HG02610 (cell line): ENCODE data around the gene CKB.
"Not testable (repeated sequence)": the region's sequence is repeated elsewhere in the genome, so short reads cannot be mapped to it uniquely, and the experiment has no call there.

Experiments
- ATAC-seq: cut with Tn5 transposase; IDR thresholded peaks from one replicate; pipeline ENCODE4 v1.9.1; 2021; ENCODE audit warnings: mild to moderate bottlenecking, moderate library complexity; ENCODE audit not compliant: unreplicated experiment

CKB gene

DNA sequence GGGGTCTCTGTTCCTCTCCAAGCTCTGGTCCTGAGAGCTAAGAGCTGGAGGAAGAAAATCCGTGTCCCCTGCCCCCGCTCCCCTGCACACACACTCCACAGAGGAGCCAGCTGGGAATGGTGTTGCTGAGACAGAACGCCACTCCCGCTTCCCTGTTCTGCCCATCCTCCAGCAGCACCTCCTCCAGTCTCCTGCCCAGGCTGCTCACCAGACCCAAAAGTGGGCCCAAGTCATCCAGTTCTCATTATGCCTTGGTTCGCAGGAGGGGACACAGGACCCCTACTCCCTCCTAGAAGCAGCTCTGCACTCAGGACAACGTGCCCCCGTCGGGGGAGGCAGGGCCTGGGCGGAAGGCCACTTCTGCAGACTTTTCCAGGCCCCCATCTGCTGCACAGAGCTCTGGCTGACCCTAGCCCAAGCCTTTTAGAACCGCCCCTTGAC is 5.5 kb upstream of the CKB start:
- no peak for ATAC-seq

DNA sequence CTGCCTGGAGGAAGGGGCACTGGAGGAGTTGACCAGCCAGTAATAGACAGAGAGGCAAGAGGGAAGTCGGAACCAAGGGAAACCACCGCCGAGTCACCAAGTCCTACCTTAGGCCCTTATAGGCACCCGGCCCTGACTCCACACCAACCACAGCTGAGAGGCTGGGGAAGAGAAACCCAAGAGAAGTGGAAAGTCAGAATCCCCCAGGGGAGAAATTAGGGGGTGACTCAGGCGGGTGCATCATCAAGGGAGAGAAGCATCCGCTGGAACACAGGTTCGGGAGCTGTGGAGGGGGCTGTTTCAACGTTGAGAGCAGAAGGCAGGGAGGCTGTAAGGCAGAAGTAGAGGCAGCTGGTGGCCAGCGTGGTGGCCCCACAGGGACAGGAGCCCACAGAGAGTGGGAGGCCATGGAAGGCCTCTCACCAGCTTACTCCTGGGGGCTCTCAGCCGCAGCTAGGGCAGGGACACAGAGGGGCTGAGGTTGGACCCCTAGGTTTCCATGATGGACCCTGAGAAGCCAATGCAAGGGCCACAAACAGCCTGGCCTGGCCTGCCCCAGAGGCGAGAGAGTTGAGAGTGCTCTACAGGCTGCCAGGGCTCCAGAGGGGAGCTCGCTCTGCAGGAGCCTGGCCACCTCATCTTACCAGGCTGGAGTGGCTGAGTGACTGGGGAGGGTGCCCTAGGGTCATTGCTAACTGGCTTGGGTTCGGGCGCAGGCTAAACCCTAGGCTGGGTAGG is 4.9 kb upstream of the CKB start:
- peak; percentile 85 for ATAC-seq

DNA sequence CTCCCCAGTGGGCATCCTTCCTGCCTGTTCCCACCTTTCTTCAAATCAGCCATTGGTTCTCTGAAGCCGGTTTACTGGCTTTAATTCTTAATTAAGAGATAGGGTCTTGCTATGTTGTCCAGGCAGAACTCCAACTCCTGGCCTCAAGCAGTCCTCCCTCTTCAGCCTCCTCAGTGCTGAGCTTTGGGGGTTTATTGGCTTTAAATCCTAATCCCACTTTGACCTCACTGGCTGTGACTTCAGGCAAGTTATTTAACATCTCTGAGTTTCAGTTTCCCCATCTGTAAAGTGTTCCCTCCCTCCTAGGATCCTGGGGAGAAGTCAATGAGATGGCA is 4.3 kb upstream of the CKB start:
- ATAC-seq: no peak

DNA sequence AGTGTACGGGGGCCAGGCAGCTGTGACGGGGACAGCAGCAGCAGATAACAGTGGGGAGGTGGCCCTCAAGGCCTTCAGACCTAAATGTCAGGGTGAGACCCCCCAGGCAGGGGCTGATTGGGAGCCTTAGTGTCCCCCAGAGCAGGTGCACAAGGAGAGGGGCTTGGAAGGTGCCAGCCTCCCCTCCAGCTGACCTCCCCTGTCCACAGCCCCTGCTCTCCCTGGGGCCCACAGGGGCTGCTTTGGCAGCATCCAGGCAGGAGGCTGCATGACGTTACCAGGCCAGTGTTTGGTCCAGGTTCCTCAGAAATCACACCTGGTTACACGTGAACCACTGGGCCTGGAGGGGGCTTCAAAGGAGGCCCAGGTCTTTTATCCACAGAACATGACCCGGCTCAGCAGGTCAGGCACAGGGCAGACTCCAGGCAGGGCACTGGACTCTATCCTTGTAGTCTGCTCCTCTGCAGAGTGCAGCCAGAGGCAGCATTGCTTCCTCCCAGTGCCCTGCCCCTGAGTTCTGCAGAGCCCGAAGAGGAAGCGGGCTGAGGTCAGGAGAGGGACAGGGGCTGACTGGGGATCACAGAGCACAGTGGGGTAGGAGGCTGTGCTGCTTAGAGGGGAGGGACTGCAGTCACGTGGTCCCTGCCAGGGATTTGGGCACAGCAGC is 3.8 kb upstream of the CKB start:
- no peak for ATAC-seq

DNA sequence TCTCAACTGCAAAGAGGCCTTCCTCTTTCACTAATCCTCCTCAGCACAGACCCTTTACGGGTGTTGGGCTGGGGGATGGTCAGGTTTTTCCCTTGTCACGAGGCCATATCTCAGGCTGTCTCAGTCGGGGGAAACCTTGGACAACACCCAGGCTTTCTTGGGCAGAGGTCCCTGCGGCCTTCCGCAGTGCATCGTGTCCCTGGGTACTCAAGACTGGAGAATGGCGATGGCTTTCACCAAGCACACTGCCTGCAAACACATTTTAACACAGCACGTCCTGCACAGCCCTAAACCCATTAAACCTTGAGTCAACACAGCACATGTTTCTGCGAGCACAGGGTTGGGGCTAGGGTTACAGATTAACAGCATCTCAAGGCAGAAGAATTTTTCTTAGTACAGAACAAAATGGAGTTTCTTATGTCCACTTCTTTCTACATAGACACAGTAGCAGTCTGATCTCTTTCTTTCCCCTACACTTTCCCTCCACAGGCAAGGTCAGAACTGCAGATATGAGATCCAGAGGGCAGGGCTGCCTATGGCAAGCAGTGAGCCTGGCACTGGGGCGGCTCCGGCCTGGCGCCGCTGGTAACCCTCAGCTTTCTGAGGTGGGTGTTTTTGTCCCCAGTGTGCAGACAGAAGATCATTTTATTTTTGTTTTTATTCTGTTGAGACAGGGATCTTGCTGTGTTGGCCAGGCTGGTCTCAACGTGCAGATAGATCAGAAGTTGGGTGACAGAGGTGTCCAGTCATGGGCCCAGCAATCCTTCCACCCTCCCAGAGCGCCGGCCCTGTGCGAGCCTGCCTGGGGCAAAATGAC is 3.0 kb upstream of the CKB start:
- ATAC-seq: not testable (repeated sequence)

DNA sequence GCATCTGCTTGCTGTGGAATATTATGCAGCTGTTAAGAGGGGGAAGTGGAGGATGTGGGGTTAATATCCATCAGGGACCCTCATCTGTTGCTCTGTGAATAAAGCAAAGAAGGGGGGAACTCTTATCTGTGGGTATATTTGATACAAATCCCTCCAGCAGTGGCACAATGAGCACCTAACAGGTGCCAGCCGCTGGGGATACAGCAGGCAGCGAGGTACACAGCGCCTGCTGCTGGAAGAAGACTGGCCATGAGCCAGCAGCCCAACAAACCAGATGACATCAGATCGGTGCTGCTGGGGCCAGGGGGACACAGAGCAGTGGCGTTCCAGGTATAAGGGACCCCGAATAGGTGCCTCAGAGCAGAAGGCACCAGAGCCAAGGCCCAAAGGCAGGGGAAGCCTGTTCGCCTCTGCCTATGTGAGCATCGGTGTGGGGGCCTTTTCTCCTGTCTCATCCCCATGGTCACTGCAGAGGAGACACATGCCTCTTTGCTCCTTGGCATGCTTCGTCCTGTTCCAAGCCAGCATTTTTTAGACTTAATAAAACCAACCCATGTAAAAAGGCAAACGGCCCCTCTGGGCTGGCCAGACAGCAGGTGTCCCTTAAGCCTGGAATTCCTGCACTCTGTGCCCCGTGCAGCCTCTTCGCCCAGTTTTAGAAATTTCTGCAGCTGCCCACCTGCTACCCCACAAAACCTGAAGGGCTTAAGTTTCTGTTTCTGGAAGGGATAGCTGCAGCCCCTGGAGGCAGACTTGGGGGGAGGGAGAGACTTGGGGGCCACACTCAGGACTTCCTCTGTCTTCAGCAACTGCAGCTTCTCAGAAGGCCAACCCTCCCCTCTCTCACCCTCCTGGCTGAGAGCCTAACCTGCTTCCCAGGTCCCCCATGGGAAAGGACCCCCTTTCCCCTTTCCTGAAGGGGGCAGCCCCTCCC is 1.6 kb upstream of the CKB start:
- no peak for ATAC-seq

DNA sequence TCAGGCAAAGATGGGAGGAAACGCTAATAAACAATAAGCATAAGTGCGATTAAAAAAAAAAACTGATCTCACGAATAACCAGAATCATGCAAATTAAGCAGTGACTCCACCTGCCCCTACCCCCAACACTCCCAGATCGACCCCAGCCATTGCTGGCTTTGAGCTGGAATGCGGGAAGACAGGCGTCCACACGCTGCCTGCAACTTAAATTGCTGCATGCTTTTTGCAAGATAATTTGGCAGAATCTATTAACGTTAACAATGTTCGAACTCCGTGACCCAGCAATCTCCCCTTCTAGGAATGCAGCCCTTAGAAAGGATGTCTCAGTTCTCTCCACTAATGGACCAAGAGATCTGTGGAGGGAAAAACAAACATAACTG is 935 bp upstream of the CKB start:
- ATAC-seq: no peak

DNA sequence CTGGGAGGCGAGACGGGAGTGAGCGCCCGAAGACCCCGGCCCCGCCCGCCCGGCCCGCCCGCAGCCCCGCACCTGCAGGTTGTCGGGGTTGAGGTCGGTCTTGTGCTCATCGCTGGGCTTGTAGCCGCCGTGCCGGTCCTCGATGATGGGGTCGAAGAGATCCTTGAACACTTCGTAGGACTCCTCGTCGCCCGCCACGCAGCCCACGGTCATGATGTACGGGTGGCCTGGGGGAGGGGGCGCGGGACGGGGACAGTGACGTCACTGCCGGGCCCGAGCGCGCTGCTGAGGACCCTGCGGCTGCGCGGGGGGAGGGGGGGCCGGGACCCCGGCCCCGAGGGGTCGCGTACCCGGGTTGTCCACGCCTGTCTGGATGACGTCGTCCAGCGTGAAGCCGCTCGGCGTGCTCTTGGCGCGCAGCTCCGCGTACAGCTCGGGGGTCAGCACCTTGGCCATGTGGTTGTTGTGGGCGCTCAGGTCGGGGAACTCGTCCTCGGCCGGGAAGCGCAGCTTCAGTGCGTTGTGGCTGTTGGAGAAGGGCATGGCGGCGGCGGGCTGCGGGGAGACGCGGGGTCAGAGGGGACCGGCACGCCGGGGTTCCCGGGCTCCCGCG is 573 bp downstream of the CKB start:
- ATAC-seq: no peak

DNA sequence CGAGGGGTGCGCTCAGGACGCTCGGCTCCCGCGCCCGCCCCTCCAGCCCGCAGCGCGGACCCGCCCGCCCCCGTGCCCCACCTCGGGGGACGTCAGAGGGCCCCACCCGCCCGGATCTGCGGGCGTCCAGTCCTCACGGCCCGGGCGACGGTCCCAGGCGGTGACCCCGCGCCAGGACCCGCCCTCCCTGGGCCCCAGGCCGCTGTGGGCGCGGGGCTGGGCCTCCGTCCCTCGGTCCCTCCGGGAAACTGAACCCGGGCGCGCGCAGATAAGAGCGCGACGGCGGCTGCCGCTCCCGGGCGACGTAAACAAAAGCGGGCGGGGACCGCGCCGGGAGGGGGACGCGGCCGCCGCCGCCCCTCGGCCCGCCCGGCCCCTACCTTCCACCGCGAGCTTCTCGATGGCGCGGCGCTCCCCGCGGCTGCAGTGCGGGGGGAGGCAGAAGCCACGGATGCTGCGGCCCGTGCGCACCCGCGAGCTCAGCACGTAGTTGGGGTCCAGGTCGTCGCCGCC is 1.1 kb downstream of the CKB start:
- no peak for ATAC-seq

DNA sequence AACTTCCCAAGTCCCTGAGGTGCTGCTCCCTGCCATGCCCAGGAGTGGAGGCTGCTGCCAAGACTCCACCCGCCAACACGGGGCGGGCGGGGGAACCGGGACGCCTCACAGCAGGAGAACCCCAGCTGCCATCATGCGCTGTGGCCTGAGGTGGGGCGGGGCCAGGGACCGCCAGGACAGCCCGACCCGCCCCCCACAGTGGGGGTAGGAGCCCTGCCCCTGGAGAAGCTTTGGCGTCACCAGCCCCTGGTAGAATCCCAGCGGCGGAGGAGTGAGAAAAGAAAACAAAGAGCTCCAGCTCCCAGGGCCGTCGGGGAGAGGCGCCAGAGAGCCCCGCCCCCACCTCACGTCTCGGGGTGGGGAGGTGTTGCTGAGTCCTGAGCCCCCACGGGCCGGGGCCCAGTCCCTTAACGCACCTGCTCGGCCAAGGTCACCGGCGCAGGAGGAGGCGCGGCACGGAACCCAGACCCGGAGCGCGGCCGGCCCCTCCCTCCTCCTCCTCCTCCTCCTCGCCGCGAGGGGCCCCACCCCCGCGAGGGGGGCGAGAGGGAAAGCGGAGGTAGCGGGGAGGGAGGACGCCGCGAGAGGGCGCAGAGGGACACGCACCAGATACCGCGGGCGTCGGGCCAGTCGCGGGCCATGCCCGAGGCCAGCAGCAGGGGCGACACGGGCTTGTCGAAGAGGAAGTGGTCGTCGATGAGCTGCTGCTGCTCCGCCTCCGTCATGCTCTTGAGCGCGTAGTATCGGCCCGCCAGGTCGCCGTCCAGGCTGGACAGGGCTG is 1.8 kb downstream of the CKB start:
- ATAC-seq: no peak

DNA sequence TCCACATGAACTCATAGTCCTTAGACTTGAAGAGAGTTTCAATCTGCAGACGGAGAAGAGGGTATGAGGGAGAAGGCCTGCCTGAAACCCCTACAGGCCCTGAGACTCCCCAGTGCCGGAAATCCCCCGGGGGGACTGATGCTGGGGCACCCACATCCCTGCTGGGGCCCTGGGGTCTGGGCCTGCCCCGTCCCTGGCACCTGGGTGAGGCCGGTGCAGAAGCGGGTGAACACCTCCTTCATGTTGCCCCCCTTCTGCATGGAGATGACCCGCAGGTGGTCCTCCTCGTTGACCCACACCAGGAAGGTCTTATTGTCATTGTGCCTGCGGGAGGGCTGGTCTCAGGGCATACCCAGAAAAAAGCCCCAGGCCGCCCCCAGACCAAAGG is 2.4 kb downstream of the CKB start:
- ATAC-seq: no peak

DNA sequence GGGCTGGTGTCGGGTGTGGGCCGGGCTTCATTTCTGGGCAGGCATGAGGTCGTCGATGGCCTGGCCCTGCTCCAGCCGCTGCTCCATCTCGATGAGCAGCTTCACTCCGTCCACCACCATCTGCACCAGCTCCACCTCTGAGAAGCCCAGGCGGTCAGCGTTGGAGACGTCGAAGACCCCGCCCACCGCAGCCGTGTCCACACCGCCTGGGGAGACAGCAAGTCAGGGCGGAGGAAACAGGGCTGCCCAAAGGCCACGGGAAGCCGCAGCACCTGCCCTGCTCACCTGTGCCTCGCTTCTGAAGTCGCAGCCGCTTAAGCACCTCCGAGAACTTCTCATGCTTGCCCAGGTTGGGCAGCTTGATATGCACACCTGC is 2.8 kb downstream of the CKB start:
- no peak for ATAC-seq

DNA sequence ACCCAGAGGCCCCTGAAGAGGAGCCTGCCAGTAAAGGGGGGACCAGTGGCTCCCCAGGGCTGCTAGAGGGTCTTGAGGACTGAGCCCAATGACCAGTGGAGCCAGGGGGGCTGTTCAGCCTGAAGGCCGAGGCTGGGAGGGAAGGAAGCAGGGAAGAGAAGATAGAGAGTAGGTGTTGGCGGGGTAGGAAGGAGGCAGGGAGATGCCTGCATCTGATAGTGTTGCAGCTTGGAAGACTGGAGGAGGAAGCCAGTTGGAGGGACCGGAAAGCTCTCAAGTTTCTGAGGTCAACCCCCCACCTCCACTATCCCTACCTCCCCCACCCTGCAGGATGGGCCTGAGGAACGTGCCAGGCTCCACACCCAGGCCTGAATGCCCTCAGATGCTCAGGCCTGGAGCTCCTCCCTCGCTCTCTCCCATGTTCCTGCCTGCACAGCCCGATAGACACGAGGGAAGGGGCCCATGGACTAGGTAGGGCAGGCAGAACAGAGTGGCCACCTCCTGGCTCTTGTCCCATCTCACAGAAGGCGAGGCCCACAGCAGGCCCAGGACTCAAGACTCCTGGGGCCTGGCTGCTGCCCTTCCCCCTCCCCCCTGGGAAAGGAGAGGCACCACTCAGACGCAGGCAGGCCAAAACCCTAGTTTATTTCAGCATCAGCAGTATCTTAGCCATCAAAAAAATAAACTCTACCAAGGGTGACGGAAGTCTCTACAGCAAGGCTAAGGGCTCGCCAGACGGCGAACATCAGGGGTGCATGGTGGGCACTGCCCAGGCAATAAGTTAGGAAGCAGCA is 3.4 kb downstream of the CKB start:
- ATAC-seq: no peak

DNA sequence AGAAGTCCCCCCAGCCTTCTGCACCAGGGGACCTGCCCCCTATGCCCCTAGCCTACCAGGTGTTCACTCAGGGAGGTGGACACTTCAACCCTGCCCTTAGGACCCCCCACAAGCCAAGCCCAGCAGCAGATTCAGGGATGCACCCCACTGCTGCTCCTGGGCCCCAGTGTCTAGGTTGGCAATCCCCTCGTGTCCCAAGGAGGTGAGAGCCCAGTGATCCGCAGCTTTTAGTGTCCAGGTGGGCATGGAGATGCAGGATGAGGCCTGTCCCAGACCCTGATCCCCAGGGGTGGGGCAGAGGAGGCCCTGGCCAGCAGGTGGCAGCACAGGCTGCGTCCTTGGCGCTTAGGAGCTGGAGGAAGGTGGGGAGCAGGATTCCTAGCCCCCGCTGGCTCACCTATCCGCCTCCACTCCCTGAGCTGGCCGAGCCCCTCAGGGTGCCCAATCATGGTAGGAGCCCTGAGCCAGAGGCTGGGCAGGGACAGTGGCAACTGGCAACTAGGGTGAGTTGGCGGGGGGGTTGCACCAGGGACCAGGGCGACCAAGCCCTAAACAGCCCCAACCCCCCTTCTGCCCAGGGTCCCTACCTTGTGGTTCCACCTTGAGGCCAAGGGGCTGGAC is 4.1 kb downstream of the CKB start:
- no peak for ATAC-seq

DNA sequence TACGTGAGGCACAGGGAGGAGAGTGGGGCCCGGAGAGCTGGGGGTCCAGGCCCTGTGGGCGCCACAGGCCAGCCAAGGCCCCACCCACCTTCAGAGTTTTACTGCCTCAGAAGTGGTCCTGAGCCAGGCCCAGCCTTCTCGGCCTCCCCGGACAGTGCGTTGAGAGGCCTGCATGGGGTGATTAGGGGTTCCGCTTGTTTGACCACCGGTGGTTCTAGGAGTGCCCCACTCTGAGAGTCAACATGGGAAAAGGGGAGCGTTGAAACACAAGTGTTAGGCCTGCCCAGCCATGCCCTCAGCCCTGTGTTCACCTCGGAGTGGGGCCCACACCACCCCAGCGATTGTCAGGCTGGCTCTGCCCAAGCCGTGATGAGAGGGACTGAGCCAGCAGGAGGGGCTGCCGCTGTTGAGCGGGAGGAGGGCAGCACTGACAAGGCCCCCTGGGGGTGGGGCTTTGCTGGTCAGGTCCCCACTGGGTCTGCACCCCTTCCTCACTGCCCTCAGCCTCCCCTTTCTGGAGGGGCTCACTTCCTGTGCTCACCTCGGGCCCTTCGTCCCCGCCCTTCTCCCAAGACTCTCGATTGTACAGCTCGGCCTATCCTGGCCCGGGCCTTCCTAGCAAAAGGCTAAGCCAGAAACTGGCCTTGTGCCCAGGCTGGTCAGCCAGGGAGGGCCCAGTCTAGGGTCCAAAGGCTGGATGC is 4.8 kb downstream of the CKB start:
- ATAC-seq: no peak

DNA sequence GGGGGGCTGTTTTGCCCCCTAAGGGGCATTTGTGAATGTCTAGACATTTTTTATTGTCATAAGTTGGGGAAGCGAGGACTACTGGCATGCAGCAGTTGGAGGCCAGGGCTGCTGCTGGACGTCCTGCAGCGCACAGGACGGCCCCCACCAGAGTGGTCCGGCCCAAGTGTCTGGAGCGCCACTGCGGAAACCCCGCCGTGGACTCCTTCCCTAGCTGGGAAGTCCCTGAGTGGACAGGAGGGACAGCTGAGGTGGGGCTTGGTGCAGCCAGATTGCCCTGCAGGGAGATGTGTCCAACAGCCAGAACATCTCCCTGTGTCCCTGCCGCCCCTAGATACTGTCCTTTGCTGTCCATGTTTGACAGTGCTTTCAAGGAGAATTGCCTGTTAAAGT is 5.5 kb downstream of the CKB start:
- ATAC-seq: no peak

DNA sequence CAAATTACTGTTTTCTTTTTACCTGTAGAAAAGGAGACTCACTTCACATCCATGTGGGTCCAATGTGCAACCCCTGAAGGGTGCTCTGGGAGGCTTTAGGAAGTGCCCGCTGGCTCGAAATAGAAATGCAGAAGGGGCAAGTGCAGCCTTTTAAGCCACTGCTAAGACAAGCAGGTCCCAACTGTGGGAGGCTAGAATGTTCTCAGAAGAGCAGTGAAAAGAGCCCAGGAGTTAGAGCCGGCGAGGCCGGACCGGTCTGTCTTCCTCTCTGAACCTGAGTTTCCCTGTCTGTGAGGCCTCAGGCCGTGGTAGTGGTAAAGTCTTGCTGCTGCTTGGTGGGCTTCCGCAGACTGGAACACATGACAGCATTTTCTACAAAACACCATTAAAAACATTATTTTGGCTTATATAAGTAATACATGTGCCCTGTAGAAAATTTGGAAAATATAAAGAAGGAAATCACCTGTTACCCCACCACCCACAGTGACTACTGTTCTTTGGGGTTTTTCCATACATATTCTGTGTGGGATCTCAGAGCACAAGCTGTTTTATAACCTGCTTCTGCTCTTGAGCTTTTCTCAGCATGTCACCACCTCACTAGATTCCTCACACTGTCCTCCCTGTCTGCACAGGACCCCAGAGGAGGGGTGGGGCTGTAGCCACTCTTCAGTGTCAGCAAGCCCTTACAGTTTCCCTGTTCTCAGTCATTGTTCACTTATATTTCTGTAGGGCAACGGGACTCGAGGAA is 6.0 kb downstream of the CKB start:
- ATAC-seq: no peak
